SH-SY5Y (cell line): ENCODE data around the gene MAPK9.

Experiments used
- GATA2 ChIP-seq: IDR thresholded peaks from 2 replicates; pipeline ENCODE4 v1.6.1; 2011; ENCODE audit warnings: mild to moderate bottlenecking, low read depth, low read length
- GATA3 ChIP-seq: IDR thresholded peaks from 2 replicates; pipeline ENCODE4 v1.6.1; 2011; ENCODE audit warnings: low read depth, mild to moderate bottlenecking, low read length, moderate library complexity

DNA sequence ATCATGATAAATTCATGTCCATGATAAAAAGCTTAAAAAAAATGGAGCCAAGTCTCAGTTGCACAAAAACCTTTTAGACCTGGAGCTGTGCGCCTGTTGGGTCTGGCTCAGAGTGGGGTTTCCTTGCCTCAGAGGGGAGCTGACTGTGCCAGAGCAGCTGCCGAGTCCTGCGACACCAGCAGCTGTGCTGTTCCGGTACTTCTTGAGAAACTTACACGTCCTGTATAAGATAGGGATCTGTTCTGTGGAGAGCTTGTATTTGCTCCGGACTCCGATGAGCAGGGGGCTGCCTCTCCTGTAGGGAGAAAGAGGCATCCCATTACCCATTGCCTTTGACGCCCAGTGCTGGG lies 32.7 kb upstream of the MAPK9 start:
- TF ChIP-seq GATA2: no peak
- no peak for TF ChIP-seq GATA3
